HepG2 (cell line): ENCODE data around the gene CFAP119. TPM values are rescaled to one million over a fixed set of nuclear protein-coding genes. Genes with fewer than 3 reads are reported as not detected.
A peak's percentile ranks its signal among the peaks of the same experiment; 100 is the strongest.

ENCODE experiments used
- BHLHE40 ChIP-seq: IDR thresholded peaks from 2 replicates; pipeline ENCODE4 v1.6.1; 2011; ENCODE audit warnings: low read length, improper control_type of control experiment
- ERF ChIP-seq: IDR thresholded peaks from 2 replicates; pipeline ENCODE4 v1.6.1; 2018; ENCODE audit warnings: missing biosample characterization, missing genetic modification reagents
- FOSL2 ChIP-seq: sonication (generic); formaldehyde crosslinking; IDR thresholded peaks from 2 replicates; pipeline ENCODE4 v1.4.0; 2020; ENCODE audit warnings: missing genetic modification reagents
- HCFC1 ChIP-seq: fragments of 150-350 bp; IDR thresholded peaks from 2 replicates; pipeline ENCODE4 v1.6.1; 2014; ENCODE audit warnings: low read depth, low read length
- HINFP ChIP-seq: sonication (generic); formaldehyde crosslinking; IDR thresholded peaks from 2 replicates; pipeline ENCODE4 v1.4.0; 2020; ENCODE audit warnings: low read depth, mild to moderate bottlenecking, missing genetic modification reagents
- TBL1XR1 ChIP-seq: fragments of 150-350 bp; IDR thresholded peaks from 2 replicates; pipeline ENCODE4 v1.6.1; 2014; ENCODE audit warnings: borderline replicate concordance, low read length; ENCODE audit not compliant: partially characterized antibody
- TRIM22 ChIP-seq: fragments of 450-650 bp; IDR thresholded peaks from 2 replicates; pipeline ENCODE4 v1.6.1; 2017
- ZBTB2 ChIP-seq: sonication (generic); formaldehyde crosslinking; IDR thresholded peaks from 2 replicates; pipeline ENCODE4 v1.8.0; 2022; ENCODE audit warnings: low read depth, missing genetic modification reagents
- ZFX ChIP-seq: sonication (generic); formaldehyde crosslinking; IDR thresholded peaks from 2 replicates; pipeline ENCODE4 v1.4.0; 2020; ENCODE audit warnings: mild to moderate bottlenecking, low read depth, missing genetic modification reagents, moderate library complexity
- ZNF235 ChIP-seq: sonication (generic); formaldehyde crosslinking; IDR thresholded peaks from 2 replicates; pipeline ENCODE4 v1.8.1; 2023; ENCODE audit warnings: mild to moderate bottlenecking, missing genetic modification reagents, borderline replicate concordance
- ZNF446 ChIP-seq: sonication (generic); formaldehyde crosslinking; IDR thresholded peaks from 2 replicates; pipeline ENCODE4 v1.5.0; 2020; ENCODE audit warnings: mild to moderate bottlenecking, missing genetic modification reagents
- ZNF496 ChIP-seq: sonication (generic); formaldehyde crosslinking; IDR thresholded peaks from 2 replicates; pipeline ENCODE4 v1.8.1; 2023; ENCODE audit warnings: mild to moderate bottlenecking, moderate library complexity, missing genetic modification reagents; ENCODE audit not compliant: insufficient replicate concordance
- ZNF556 ChIP-seq: sonication (generic); formaldehyde crosslinking; IDR thresholded peaks from 2 replicates; pipeline ENCODE4 v1.4.0; 2020; ENCODE audit warnings: mild to moderate bottlenecking, missing genetic modification reagents, borderline replicate concordance
- ZNF597 ChIP-seq: sonication (generic); formaldehyde crosslinking; IDR thresholded peaks from 2 replicates; pipeline ENCODE4 v1.5.0; 2020; ENCODE audit warnings: missing genetic modification reagents
- ZNF687 ChIP-seq: sonication (generic); formaldehyde crosslinking; IDR thresholded peaks from 2 replicates; pipeline ENCODE4 v1.5.1; 2020; ENCODE audit warnings: mild to moderate bottlenecking, missing genetic modification reagents, moderate library complexity
- ZNF740 ChIP-seq: sonication (generic); formaldehyde crosslinking; IDR thresholded peaks from 2 replicates; pipeline ENCODE4 v1.4.0; 2020; ENCODE audit warnings: missing genetic modification reagents
- ZNF781 ChIP-seq: sonication (generic); formaldehyde crosslinking; IDR thresholded peaks from 2 replicates; pipeline ENCODE4 v1.5.1; 2020; ENCODE audit warnings: borderline replicate concordance, mild to moderate bottlenecking, missing genetic modification reagents; ENCODE audit errors: not compliant biosample characterization
- ZNF839 ChIP-seq: sonication (generic); formaldehyde crosslinking; IDR thresholded peaks from 2 replicates; pipeline ENCODE4 v1.4.0; 2020; ENCODE audit warnings: missing genetic modification reagents, mild to moderate bottlenecking, borderline replicate concordance
- polyA plus RNA-seq, 8 experiments: library from polyadenylated mRNA; depleted of rRNA in 3 of 8; stranded (reverse) in 7 of 8; unstranded in 1 of 8; fragments of >200 nt; fragmentation: Illumina TruSeq in 4 of 8; extraction: Trizol in 4 of 8; gene quantifications; 2 replicates each; pipeline versions ENCODE4 v1.2.1 to v1.2.3, GENCODE V29; 2011 to 2016; ENCODE audit warnings: low read depth in 4 of 8, missing spikeins in 1 of 8, mixed read lengths in 1 of 8; ENCODE audit not compliant: insufficient read depth in 1 of 8
- total RNA-seq, 5 experiments: library from RNA; depleted of rRNA; stranded (reverse); fragments of >200 nt; fragmentation: Illumina TruSeq; extraction: Trizol; gene quantifications; 2 replicates each; pipeline ENCODE4 v1.2.3, GENCODE V29; 2016; ENCODE audit warnings: low read depth in 1 of 5

The CFAP119 gene
- total and polyA plus RNA-seq, 2 of the 13 experiments (the other 11 are each of a cell fraction or from before 2014, with no cell fraction given), result 6.4 TPM

- TF ChIP-seq TRIM22 (no peak), ZNF781 (CRISPR knock-in tag) (peak; percentile 61), ZFX (CRISPR knock-in tag) (peak; percentile 98), ZNF687 (peak; percentile 98), HCFC1 (peak; percentile 75; the same call in 1 of the 2 replicates), ZNF740 (CRISPR knock-in tag) (peak; percentile 76; the same call in 1 of the 2 replicates), ZNF597 (CRISPR knock-in tag) (0 out of 2 replicates have a peak, but pooled peaks have one; percentile 12), ZNF839 (CRISPR knock-in tag) (no peak), HINFP (CRISPR knock-in tag) (peak; percentile 93), ZNF446 (CRISPR knock-in tag) (peak; percentile 83; the same call in 1 of the 2 replicates), ERF (peak; percentile 99), ZNF235 (CRISPR knock-in tag) (peak; percentile 69; the same call in 1 of the 2 replicates), TBL1XR1 (peak; percentile 43), FOSL2 (CRISPR knock-in tag) (peak; percentile 61; the same call in 1 of the 2 replicates), ZNF556 (CRISPR knock-in tag) (peak; percentile 98), ZNF496 (CRISPR knock-in tag) (no peak), ZBTB2 (CRISPR knock-in tag) (peak; percentile 45; the same call in 1 of the 2 replicates), BHLHE40 (peak; percentile 48; the same call in 1 of the 2 replicates)
Measured at GRCh38 chr16:30805370-30806169, 43.7 kb upstream of the CFAP119 start (continued).
